Measurements from ENCODE around the gene ICAM1.

ICAM1 gene

DNA sequence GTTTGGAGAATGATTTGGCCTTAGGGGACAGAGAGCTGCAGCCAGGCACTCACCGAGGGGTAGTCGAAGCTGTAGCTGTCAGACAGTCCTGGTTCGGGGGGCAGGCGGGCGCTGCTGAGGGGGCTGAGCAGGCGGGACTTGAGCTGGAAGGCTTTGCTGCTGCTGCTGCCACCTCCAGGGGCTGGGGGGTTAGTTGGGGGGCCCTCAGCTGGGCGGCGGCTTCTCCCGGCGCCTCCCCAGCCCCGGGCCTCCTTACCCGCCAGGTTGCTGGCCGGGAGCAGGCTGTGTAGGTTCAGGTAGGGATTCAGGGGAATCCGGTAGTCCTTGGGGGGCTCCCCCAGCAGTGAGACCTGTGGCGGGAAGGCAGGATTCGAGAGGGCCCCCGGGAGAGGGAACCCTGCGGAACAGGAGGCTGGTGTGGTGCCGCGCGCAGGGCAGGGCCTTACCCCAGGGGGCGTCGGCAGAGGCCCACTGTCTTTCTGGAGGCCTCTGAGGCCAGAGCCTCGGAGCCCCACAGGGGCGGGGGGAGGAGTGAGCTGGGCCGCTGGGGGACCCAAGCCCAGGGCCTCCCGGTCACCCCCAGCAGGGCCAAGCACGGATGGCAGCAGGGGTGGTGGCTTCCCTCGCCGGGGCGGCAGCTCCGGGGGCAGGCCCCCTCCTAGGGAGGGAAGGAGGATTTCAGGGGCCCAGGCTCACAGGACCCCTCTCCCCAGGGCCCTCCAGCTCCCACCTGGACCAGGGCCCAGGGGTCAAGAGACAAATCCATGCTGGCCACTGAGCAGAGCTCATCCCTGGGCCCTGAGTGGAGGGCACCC, 49.9 kb downstream of the ICAM1 start:
- Histone ChIP-seq H3K27me3 (replicated peaks in 2 of 5; ENCODE audit: control insufficient read depth in 4 of 5, insufficient read depth in 5 of 5, low read length in 4 of 5) (no peaks in the 10 kb centered on the region), H3K4me3 (ENCODE audit: control insufficient read depth in 1 of 7, extremely low read depth in 1 of 7, insufficient read depth in 4 of 7, low read depth in 2 of 7, low read length in 6 of 7) (no peak overlapping the region), H3K9me3 (ENCODE audit: control extremely low read depth in 1 of 5, control insufficient read depth in 4 of 5, insufficient read depth in 2 of 5, low read depth in 1 of 5, low read length in 4 of 5) (no peaks in the 10 kb centered on the region), H3K36me3 (ENCODE audit: control insufficient read depth in 4 of 4, insufficient read depth in 4 of 4, low read length in 3 of 4) (peaks cover 27 to 87% (median 63%) of the 10 kb centered on the region in 4 experiments), H3K27ac (ENCODE audit: insufficient read depth in 1 of 2, low read depth in 1 of 2, low read length in 2 of 2, poor library complexity in 1 of 2, severe bottlenecking in 2 of 2) (no peak overlapping the region), H3K4me1 (ENCODE audit: control extremely low read depth in 1 of 4, control insufficient read depth in 4 of 4, insufficient read depth in 4 of 4, low read length in 3 of 4) (peaks cover 0 to 3% (median 0%) of the 10 kb centered on the region in 4 experiments)
- POLR2A ChIA-PET = interaction anchor here (0.6 to 1.4 kb wide), 2 partner anchors 13 to 54 kb away, joined by 3 read pairs; partner anchors contain the start of gene RAVER1
- CTCF ChIA-PET = interaction anchor here (0.7 to 1.5 kb wide), 4 partner anchors 10 to 60 kb away, joined by 3 to 4 read pairs (median 3); partner anchors contain the start of gene ICAM1
- WGBS (ENCODE audit: insufficient coverage) = 98% methylated on average over 17 of the region's 32 CpGs
- DNase-seq = no peak

DNA sequence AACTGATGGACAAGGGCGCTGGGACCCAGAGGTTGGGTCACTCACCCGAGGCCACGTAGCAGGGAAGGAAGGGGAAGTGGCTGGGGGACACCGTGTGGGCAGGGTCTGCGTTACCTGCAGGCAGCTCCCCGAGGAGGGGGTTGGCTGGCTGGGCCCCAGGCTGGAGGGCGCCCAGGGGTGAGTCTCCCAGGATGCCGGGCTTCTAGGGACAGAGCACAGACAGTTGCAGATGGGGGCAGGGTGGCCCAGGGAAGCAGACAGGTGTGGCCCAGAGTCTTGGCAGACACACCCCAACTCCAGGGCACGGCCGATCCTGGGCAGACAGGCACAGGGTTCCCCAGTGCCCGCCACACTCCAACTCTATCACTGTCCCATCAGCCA, 50.5 kb downstream of the ICAM1 start:
- Histone ChIP-seq H3K36me3 (ENCODE audit: control insufficient read depth in 4 of 4, insufficient read depth in 4 of 4, low read length in 3 of 4) (peaks cover 27 to 90% (median 62%) of the 10 kb centered on the region in 4 experiments), H3K4me1 (ENCODE audit: control extremely low read depth in 1 of 4, control insufficient read depth in 4 of 4, insufficient read depth in 4 of 4, low read length in 3 of 4) (no peaks in the 10 kb centered on the region), H3K9me3 (ENCODE audit: control extremely low read depth in 1 of 5, control insufficient read depth in 4 of 5, insufficient read depth in 2 of 5, low read depth in 1 of 5, low read length in 4 of 5) (no peaks in the 10 kb centered on the region), H3K4me3 (ENCODE audit: control insufficient read depth in 1 of 7, extremely low read depth in 1 of 7, insufficient read depth in 4 of 7, low read depth in 2 of 7, low read length in 6 of 7) (no peak overlapping the region), H3K27me3 (replicated peaks in 2 of 5; ENCODE audit: control insufficient read depth in 4 of 5, insufficient read depth in 5 of 5, low read length in 4 of 5) (no peaks in the 10 kb centered on the region), H3K27ac (ENCODE audit: insufficient read depth in 1 of 2, low read depth in 1 of 2, low read length in 2 of 2, poor library complexity in 1 of 2, severe bottlenecking in 2 of 2) (no peak overlapping the region)
- ChIA-PET CTCF (interaction anchor here (0.7 to 1.5 kb wide), 4 partner anchors 11 to 61 kb away, joined by 3 to 4 read pairs (median 3); partner anchors contain the start of gene ICAM1), POLR2A (interaction anchor here (0.6 to 1.4 kb wide), 2 partner anchors 12 to 53 kb away, joined by 3 read pairs; partner anchors contain the start of gene RAVER1)
- DNase-seq = no peak
- 91% methylated on average over 11 of the region's 11 CpGs for WGBS (ENCODE audit: insufficient coverage)

DNA sequence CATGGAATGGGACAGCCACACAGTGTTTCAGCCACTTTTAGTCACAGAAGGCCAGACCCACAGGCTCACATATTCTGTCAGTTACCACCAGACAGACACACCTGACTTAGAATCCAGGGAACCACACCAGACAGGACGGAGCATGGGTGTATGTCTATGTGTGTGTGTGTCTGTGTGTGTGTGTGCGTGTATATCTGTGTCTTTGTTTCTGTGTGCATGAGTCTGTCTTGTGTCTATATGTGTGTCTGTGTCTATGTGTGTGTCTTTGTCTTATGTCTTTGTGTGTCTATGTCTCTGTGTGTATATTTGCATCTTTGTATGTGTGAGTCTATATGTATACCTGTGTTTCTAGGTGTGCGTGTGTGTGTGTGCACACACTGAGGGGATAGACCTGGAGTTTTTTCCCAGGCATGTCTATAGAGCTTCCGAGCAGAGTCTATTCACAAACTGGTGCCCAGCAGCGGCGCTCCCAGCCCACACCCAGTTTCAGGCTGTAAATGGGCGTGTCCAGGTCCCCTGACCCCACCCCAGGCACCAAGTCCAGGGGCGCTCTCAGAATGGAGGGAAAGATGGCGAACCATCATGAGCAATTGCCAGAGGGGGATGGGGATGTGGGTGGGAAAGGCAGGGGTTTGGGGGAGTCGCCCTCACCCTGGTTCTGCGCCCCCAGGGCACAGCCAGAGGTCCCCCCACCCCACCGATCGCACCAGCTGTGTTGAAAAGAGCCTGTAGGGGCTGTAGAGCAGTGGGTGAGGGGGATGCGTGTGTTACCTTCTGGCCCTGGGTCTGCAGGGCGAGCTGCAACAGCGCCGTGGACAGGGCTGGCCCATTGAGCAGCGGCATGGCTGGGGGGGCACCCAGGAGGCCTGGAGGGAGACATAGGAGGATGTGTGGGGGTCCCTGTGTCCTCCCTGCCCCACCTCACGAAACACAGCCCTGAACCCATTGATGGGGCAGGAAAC, 51.2 kb downstream of the ICAM1 start:
- no peak overlapping the region for H3K4me3 ChIP-seq (ENCODE audit: control insufficient read depth in 1 of 7, extremely low read depth in 1 of 7, insufficient read depth in 4 of 7, low read depth in 2 of 7, low read length in 6 of 7)
- H3K27ac ChIP-seq (ENCODE audit: insufficient read depth in 1 of 2, low read depth in 1 of 2, low read length in 2 of 2, poor library complexity in 1 of 2, severe bottlenecking in 2 of 2) = no peak overlapping the region
- H3K4me1 ChIP-seq (ENCODE audit: control extremely low read depth in 1 of 4, control insufficient read depth in 4 of 4, insufficient read depth in 4 of 4, low read length in 3 of 4) = no peaks in the 10 kb centered on the region
- POLR2A ChIA-PET = interaction anchor here (1.4 kb wide), 1 partner anchor 12 kb away, joined by 3 read pairs; the partner anchor contains the start of gene RAVER1
- H3K36me3 ChIP-seq (ENCODE audit: control insufficient read depth in 4 of 4, insufficient read depth in 4 of 4, low read length in 3 of 4) = peaks cover 27 to 89% (median 61%) of the 10 kb centered on the region in 4 experiments
- H3K9me3 ChIP-seq (ENCODE audit: control extremely low read depth in 1 of 5, control insufficient read depth in 4 of 5, insufficient read depth in 2 of 5, low read depth in 1 of 5, low read length in 4 of 5) = no peaks in the 10 kb centered on the region
- 97% methylated on average over 16 of the region's 19 CpGs for WGBS (ENCODE audit: insufficient coverage)
- CTCF ChIA-PET = interaction anchor here (0.8 to 1.5 kb wide), 3 partner anchors 12 to 37 kb away, joined by 3 to 4 read pairs (median 3); no protein-coding TSS in a partner anchor
- H3K27me3 ChIP-seq (replicated peaks in 2 of 5; ENCODE audit: control insufficient read depth in 4 of 5, insufficient read depth in 5 of 5, low read length in 4 of 5) = no peaks in the 10 kb centered on the region
- no peak for DNase-seq

GRCh38 chr19:10325732-10326131, 54.8 kb downstream of the ICAM1 start:
- WGBS (ENCODE audit: insufficient coverage) = 100% methylated on average over 3 of the region's 8 CpGs
- no peak for DNase-seq
- CTCF ChIA-PET = interaction anchor here (0.9 to 1.5 kb wide), 3 partner anchors 19 to 67 kb away, joined by 3 to 4 read pairs (median 3); no protein-coding TSS in a partner anchor
- H3K4me1 ChIP-seq (ENCODE audit: control extremely low read depth in 1 of 4, control insufficient read depth in 4 of 4, insufficient read depth in 4 of 4, low read length in 3 of 4) = no peaks in the 10 kb centered on the region
- H3K9me3 ChIP-seq (ENCODE audit: control extremely low read depth in 1 of 5, control insufficient read depth in 4 of 5, insufficient read depth in 2 of 5, low read depth in 1 of 5, low read length in 4 of 5) = no peaks in the 10 kb centered on the region
- H3K27ac ChIP-seq (ENCODE audit: insufficient read depth in 1 of 2, low read depth in 1 of 2, low read length in 2 of 2, poor library complexity in 1 of 2, severe bottlenecking in 2 of 2) = no peak overlapping the region
- peaks cover 31 to 96% (median 73%) of the 10 kb centered on the region in 4 experiments for H3K36me3 ChIP-seq (ENCODE audit: control insufficient read depth in 4 of 4, insufficient read depth in 4 of 4, low read length in 3 of 4)
- POLR2A ChIA-PET = no interaction called here
- no peaks in the 10 kb centered on the region for H3K27me3 ChIP-seq (replicated peaks in 2 of 5; ENCODE audit: control insufficient read depth in 4 of 5, insufficient read depth in 5 of 5, low read length in 4 of 5)
- no peak overlapping the region for H3K4me3 ChIP-seq (ENCODE audit: control insufficient read depth in 1 of 7, extremely low read depth in 1 of 7, insufficient read depth in 4 of 7, low read depth in 2 of 7, low read length in 6 of 7)

GRCh38 chr19:10327793-10328192, 56.9 kb downstream of the ICAM1 start:
- peaks cover 24 to 75% (median 58%) of the 10 kb centered on the region in 4 experiments for H3K36me3 ChIP-seq (ENCODE audit: control insufficient read depth in 4 of 4, insufficient read depth in 4 of 4, low read length in 3 of 4)
- H3K4me1 ChIP-seq (ENCODE audit: control extremely low read depth in 1 of 4, control insufficient read depth in 4 of 4, insufficient read depth in 4 of 4, low read length in 3 of 4) = peaks cover 0 to 12% (median 10%) of the 10 kb centered on the region in 4 experiments
- H3K27ac ChIP-seq (ENCODE audit: insufficient read depth in 1 of 2, low read depth in 1 of 2, low read length in 2 of 2, poor library complexity in 1 of 2, severe bottlenecking in 2 of 2) = no peak overlapping the region
- no peak overlapping the region for H3K4me3 ChIP-seq (ENCODE audit: control insufficient read depth in 1 of 7, extremely low read depth in 1 of 7, insufficient read depth in 4 of 7, low read depth in 2 of 7, low read length in 6 of 7)
- ChIA-PET CTCF (interaction anchor here (1.2 to 1.3 kb wide), 3 partner anchors 9 to 61 kb away, joined by 3 to 5 read pairs (median 3); no protein-coding TSS in a partner anchor), POLR2A (no interaction called here)
- WGBS (ENCODE audit: insufficient coverage) = 99% methylated on average over 7 of the region's 7 CpGs
- no peak for DNase-seq
- no peaks in the 10 kb centered on the region for H3K9me3 ChIP-seq (ENCODE audit: control extremely low read depth in 1 of 5, control insufficient read depth in 4 of 5, insufficient read depth in 2 of 5, low read depth in 1 of 5, low read length in 4 of 5)
- H3K27me3 ChIP-seq (replicated peaks in 2 of 5; ENCODE audit: control insufficient read depth in 4 of 5, insufficient read depth in 5 of 5, low read length in 4 of 5) = no peaks in the 10 kb centered on the region

GRCh38 chr19:10328558-10329429, 57.9 kb downstream of the ICAM1 start:
- peaks cover 19 to 66% (median 50%) of the 10 kb centered on the region in 4 experiments for H3K36me3 ChIP-seq (ENCODE audit: control insufficient read depth in 4 of 4, insufficient read depth in 4 of 4, low read length in 3 of 4)

More at GRCh38 chr19:10328558-10329429, 57.9 kb downstream of the ICAM1 start:
- no peak for DNase-seq
- no peaks in the 10 kb centered on the region for H3K9me3 ChIP-seq (ENCODE audit: control extremely low read depth in 1 of 5, control insufficient read depth in 4 of 5, insufficient read depth in 2 of 5, low read depth in 1 of 5, low read length in 4 of 5)
- ChIA-PET CTCF (interaction anchor here (1.2 kb wide), 1 partner anchor 10 kb away, joined by 5 read pairs; no protein-coding TSS in a partner anchor), POLR2A (interaction anchor here (1.5 kb wide), 1 partner anchor 59 kb away, joined by 5 read pairs; no protein-coding TSS in a partner anchor)
- H3K27me3 ChIP-seq (replicated peaks in 2 of 5; ENCODE audit: control insufficient read depth in 4 of 5, insufficient read depth in 5 of 5, low read length in 4 of 5) = no peaks in the 10 kb centered on the region
- H3K4me1 ChIP-seq (ENCODE audit: control extremely low read depth in 1 of 4, control insufficient read depth in 4 of 4, insufficient read depth in 4 of 4, low read length in 3 of 4) = peaks cover 0 to 17% (median 14%) of the 10 kb centered on the region in 4 experiments
- H3K4me3 ChIP-seq (ENCODE audit: control insufficient read depth in 1 of 7, extremely low read depth in 1 of 7, insufficient read depth in 4 of 7, low read depth in 2 of 7, low read length in 6 of 7) = no peak overlapping the region
- 96% methylated on average over 37 of the region's 41 CpGs for WGBS (ENCODE audit: insufficient coverage)
- H3K27ac ChIP-seq (ENCODE audit: insufficient read depth in 1 of 2, low read depth in 1 of 2, low read length in 2 of 2, poor library complexity in 1 of 2, severe bottlenecking in 2 of 2) = no peak overlapping the region
